Measurements from ENCODE around the gene HPSE.

DNA sequence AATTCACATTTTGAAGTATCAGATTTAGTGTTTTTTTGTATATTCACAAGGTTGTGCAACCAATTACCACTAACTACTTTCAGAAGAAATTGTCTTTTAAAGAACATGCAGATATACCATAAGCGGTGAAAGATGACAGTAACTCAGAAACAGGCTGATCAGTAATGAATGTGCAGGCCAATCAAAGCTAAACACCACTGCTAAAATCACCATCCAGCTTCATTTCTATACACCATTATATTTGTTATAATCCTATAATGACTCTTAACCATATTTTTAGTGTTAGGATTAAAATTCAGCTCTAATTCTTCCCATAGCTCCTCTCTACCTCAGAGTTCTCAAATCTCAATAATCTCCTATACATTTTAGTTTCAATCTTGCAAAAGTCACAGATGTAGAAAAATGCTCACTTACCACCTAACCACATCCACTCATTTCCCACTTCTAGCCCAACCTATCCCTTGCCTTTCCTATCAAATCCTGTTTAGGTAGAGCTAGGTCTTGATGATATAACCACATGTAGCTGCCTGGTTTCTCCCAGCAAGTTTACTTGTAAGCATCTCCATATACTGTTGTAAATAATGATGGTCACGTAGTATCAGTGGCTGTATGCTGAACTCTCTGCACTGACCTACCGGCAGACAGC is 66.7 kb downstream of the HPSE start:
- TF ChIP-seq PHF8 (conservative IDR thresholded peaks at IDR 0.05; ENCODE audit: low read depth, low read length) (no peak), TCF12 (IDR thresholded peaks at IDR 0.05; ENCODE audit: low read depth, low read length) (no peak), CEBPB (IDR thresholded peaks at IDR 0.05; ENCODE audit: low read depth, low read length) (no peak), POLR2A (IDR thresholded peaks at IDR 0.05; ENCODE audit: control extremely low read depth in 1 of 2, low read depth in 2 of 2, low read length in 2 of 2) (no peak), MAFK (IDR thresholded peaks at IDR 0.05; ENCODE audit: low read depth, low read length) (no peak), BRCA1 (IDR thresholded peaks at IDR 0.05; ENCODE audit: low read depth, low read length) (no peak), RFX5 (IDR thresholded peaks at IDR 0.05; ENCODE audit: borderline replicate concordance, low read depth, low read length) (no peak)
- TF ChIP-seq, protein P1, sequence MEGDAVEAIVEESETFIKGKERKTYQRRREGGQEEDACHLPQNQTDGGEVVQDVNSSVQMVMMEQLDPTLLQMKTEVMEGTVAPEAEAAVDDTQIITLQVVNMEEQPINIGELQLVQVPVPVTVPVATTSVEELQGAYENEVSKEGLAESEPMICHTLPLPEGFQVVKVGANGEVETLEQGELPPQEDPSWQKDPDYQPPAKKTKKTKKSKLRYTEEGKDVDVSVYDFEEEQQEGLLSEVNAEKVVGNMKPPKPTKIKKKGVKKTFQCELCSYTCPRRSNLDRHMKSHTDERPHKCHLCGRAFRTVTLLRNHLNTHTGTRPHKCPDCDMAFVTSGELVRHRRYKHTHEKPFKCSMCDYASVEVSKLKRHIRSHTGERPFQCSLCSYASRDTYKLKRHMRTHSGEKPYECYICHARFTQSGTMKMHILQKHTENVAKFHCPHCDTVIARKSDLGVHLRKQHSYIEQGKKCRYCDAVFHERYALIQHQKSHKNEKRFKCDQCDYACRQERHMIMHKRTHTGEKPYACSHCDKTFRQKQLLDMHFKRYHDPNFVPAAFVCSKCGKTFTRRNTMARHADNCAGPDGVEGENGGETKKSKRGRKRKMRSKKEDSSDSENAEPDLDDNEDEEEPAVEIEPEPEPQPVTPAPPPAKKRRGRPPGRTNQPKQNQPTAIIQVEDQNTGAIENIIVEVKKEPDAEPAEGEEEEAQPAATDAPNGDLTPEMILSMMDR (IDR thresholded peaks at IDR 0.05; ENCODE audit: control extremely low read depth in 1 of 3, insufficient read depth in 1 of 3, low read depth in 1 of 3, low read length in 3 of 3): no peak
- TF ChIP-seq, protein P2, sequence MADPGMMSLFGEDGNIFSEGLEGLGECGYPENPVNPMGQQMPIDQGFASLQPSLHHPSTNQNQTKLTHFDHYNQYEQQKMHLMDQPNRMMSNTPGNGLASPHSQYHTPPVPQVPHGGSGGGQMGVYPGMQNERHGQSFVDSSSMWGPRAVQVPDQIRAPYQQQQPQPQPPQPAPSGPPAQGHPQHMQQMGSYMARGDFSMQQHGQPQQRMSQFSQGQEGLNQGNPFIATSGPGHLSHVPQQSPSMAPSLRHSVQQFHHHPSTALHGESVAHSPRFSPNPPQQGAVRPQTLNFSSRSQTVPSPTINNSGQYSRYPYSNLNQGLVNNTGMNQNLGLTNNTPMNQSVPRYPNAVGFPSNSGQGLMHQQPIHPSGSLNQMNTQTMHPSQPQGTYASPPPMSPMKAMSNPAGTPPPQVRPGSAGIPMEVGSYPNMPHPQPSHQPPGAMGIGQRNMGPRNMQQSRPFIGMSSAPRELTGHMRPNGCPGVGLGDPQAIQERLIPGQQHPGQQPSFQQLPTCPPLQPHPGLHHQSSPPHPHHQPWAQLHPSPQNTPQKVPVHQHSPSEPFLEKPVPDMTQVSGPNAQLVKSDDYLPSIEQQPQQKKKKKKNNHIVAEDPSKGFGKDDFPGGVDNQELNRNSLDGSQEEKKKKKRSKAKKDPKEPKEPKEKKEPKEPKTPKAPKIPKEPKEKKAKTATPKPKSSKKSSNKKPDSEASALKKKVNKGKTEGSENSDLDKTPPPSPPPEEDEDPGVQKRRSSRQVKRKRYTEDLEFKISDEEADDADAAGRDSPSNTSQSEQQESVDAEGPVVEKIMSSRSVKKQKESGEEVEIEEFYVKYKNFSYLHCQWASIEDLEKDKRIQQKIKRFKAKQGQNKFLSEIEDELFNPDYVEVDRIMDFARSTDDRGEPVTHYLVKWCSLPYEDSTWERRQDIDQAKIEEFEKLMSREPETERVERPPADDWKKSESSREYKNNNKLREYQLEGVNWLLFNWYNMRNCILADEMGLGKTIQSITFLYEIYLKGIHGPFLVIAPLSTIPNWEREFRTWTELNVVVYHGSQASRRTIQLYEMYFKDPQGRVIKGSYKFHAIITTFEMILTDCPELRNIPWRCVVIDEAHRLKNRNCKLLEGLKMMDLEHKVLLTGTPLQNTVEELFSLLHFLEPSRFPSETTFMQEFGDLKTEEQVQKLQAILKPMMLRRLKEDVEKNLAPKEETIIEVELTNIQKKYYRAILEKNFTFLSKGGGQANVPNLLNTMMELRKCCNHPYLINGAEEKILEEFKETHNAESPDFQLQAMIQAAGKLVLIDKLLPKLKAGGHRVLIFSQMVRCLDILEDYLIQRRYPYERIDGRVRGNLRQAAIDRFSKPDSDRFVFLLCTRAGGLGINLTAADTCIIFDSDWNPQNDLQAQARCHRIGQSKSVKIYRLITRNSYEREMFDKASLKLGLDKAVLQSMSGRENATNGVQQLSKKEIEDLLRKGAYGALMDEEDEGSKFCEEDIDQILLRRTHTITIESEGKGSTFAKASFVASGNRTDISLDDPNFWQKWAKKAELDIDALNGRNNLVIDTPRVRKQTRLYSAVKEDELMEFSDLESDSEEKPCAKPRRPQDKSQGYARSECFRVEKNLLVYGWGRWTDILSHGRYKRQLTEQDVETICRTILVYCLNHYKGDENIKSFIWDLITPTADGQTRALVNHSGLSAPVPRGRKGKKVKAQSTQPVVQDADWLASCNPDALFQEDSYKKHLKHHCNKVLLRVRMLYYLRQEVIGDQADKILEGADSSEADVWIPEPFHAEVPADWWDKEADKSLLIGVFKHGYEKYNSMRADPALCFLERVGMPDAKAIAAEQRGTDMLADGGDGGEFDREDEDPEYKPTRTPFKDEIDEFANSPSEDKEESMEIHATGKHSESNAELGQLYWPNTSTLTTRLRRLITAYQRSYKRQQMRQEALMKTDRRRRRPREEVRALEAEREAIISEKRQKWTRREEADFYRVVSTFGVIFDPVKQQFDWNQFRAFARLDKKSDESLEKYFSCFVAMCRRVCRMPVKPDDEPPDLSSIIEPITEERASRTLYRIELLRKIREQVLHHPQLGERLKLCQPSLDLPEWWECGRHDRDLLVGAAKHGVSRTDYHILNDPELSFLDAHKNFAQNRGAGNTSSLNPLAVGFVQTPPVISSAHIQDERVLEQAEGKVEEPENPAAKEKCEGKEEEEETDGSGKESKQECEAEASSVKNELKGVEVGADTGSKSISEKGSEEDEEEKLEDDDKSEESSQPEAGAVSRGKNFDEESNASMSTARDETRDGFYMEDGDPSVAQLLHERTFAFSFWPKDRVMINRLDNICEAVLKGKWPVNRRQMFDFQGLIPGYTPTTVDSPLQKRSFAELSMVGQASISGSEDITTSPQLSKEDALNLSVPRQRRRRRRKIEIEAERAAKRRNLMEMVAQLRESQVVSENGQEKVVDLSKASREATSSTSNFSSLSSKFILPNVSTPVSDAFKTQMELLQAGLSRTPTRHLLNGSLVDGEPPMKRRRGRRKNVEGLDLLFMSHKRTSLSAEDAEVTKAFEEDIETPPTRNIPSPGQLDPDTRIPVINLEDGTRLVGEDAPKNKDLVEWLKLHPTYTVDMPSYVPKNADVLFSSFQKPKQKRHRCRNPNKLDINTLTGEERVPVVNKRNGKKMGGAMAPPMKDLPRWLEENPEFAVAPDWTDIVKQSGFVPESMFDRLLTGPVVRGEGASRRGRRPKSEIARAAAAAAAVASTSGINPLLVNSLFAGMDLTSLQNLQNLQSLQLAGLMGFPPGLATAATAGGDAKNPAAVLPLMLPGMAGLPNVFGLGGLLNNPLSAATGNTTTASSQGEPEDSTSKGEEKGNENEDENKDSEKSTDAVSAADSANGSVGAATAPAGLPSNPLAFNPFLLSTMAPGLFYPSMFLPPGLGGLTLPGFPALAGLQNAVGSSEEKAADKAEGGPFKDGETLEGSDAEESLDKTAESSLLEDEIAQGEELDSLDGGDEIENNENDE (IDR thresholded peaks at IDR 0.05; ENCODE audit: insufficient replicate concordance, low read length): no peak
